Bronchial epithelial cell (primary cell): ENCODE results near the gene RPL37. TPM values are rescaled to one million over a fixed set of nuclear protein-coding genes. Genes with fewer than 3 reads are reported as not detected.

ENCODE experiments used
- DNase-seq: peaks from one replicate; pipeline ENCODE4 v3.0.0-alpha.2; 2010; ENCODE audit warnings: low read depth
- FAIRE-seq: peaks from 2 replicates; lab custom pipeline; 2011; peaks lifted over from hg19 to GRCh38; lab: Jason Lieb, UNC
- H3K27me3 ChIP-seq: 2 replicates; pipeline ENCODE4 v1.5.1; 2011; ENCODE audit warnings: low read length; ENCODE audit not compliant: control insufficient read depth, insufficient read depth
- H3K36me3 ChIP-seq: 2 replicates; pipeline ENCODE4 v1.5.1; 2011; ENCODE audit warnings: low read length; ENCODE audit not compliant: control insufficient read depth, insufficient read depth
- H3K4me3 ChIP-seq: 2 replicates; pipeline ENCODE4 v1.5.1; 2011; ENCODE audit warnings: mild to moderate bottlenecking, low read depth, low read length, control low read depth
- CTCF ChIP-seq: IDR thresholded peaks from 2 replicates; pipeline ENCODE4 v1.5.1; 2011; ENCODE audit warnings: mild to moderate bottlenecking, moderate library complexity, low read length, control low read depth, inconsistent platforms; ENCODE audit not compliant: insufficient read depth, severe bottlenecking
- total RNA-seq: library from RNA; depleted of rRNA; stranded (reverse); fragments of >200 nt; gene quantifications from 2 replicates; pipeline ENCODE4 v1.2.1, GENCODE V29; 2014

RPL37 gene
- total RNA-seq, 1 donor from 2014 or later, result 264 TPM

DNA sequence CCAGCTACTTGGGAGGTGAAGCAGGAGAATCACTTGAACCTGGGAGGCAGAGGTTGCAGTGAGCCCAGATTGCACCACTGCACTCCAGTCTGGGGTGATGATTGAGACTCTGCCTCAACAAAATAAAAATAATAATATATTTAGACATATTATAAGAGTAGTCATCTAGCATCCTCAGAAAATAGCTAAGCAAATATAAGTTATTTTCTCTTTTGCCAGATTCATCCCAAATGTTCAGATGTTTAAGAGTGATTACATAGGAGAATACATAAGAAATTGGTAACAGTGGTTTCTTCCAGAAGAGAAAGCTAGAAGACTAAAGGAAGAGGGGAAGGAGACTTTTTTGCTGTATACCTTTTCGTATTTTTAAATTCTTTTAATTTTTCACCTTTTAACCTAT, 56.9 kb downstream of the RPL37 start:
- FAIRE-seq, result no peak
- no peak overlapping the region for H3K4me3 ChIP-seq
- H3K27me3 ChIP-seq, result no peaks in the 10 kb centered on the region
- no peak for TF ChIP-seq CTCF
- no peak for DNase-seq
- no peaks in the 10 kb centered on the region for H3K36me3 ChIP-seq

DNA sequence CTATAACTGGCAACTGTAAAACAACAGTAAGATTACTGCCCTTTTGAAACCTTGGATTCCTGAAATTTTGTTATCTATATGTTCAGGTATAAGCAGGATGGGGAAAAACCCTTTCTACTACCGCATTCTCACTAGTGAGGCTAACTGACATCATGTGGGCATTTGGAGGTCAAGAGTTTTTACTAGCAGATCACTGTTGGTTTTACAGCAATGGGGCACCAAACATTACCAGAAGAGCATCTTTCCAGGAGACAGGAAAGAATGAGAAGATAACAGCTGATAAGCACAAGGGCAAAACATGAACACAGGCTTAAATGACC, 58.4 kb downstream of the RPL37 start:
- TF ChIP-seq CTCF, result no peak
- no peak for DNase-seq
- FAIRE-seq, result no peak
- no peak overlapping the region for H3K4me3 ChIP-seq
- peaks cover 1% of the 10 kb centered on the region for H3K36me3 ChIP-seq
- H3K27me3 ChIP-seq, result no peaks in the 10 kb centered on the region

DNA sequence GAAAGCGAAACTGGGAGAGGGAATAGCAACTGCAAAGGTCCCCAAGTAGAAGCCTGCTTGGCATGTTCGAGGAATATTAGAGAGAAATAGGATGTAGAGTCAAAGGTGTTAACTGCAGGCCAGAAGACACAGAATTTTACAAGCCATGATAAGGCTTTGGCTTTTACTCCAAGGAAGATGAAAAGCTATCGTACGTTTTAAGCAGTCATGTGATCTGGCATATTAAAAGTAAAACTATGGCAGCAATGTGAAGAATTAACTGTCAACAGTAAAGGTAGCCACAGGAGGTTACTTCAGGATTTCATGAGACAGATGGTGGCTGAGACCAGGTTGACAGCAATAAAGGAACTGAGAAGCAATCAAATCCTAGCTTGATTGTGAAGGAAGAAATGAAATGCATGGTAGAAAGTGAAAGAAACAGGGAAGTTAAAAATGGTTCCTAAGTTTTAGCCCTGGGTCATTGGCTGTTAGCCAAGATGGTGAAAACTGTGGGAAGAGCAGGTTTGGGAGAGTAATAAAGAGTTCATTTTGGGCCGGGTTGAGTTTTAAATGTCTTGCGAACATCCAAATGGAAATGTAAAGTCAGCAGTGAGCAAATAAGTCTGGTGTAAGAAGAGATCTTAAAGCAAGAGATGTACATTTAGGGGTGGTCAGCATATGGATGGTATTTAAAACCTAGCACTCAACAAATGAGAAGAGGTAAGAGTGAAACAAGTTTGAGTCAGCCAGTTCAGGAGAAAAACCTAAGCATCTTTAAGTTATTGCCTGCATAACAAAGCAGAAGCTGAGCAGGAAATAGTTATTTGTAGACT, 59.0 kb downstream of the RPL37 start:
- DNase-seq, result no peak
- H3K4me3 ChIP-seq, result no peak overlapping the region
- no peak for TF ChIP-seq CTCF

More for the DNA sequence above, 59.0 kb downstream of the RPL37 start:
- no peaks in the 10 kb centered on the region for H3K27me3 ChIP-seq
- H3K36me3 ChIP-seq, result peaks cover 1% of the 10 kb centered on the region
- no peak for FAIRE-seq

Other genes starting within 250 kb of the RPL37 start
- gene PTGER4, start 155.3 kb downstream of the RPL37 start, total RNA-seq, result 6.1 and 8.7 TPM in 2 replicates
- 9.7 and 10.1 TPM in 2 replicates for gene TTC33, start 79.3 kb downstream of the RPL37 start, total RNA-seq
- 57.1 and 66.4 TPM in 2 replicates for gene PRKAA1, start 36.8 kb downstream of the RPL37 start, total RNA-seq
- 6.1 and 7.8 TPM in 2 replicates for gene CARD6, start 6.1 kb upstream of the RPL37 start, total RNA-seq
- gene C7, start 74.3 kb upstream of the RPL37 start, total RNA-seq, result under 0.01 TPM in 1 of 2 replicates, not detected in the other
- not detected in 2 replicates for gene MROH2B, start 236.1 kb upstream of the RPL37 start, total RNA-seq